HT-29 (cell line): Measurements from ENCODE around the gene TAS2R13. TPM values are rescaled to one million over a fixed set of nuclear protein-coding genes. Genes with fewer than 3 reads are reported as not detected.
A peak's percentile ranks its signal among the peaks of the same experiment; 100 is the strongest.

Experiments used
- DNase-seq: peaks from one replicate; pipeline ENCODE4 v3.0.0-alpha.2; 2015; ENCODE audit warnings: low spot score
- total RNA-seq: library from RNA; depleted of rRNA; stranded (reverse); fragments of >200 nt; shearing (Covaris generic); gene quantifications from 2 replicates; pipeline ENCODE4 v1.2.3, GENCODE V29; 2014; rRNA removed

The TAS2R13 gene
- total RNA-seq, result 0.16 and 0.46 TPM in 2 replicates

- no peak for DNase-seq
Observed at GRCh38 chr12:10909462-10909861, at the start of gene TAS2R13. Gene TAS2R13, minus strand, starts transcription at chr12:10909562. Its CDS starts 264 bp downstream, at chr12:10909298.

GRCh38 chr12:10957741-10958140 lies 48.4 kb upstream of the TAS2R13 start:
- DNase-seq, result no peak

- DNase-seq, result no peak
Observed at GRCh38 chr12:10956085-10956484, 46.7 kb upstream of the TAS2R13 start.

GRCh38 chr12:10952645-10953044 lies 43.3 kb upstream of the TAS2R13 start:
- no peak for DNase-seq

- peak; percentile 33 for DNase-seq
Observed at GRCh38 chr12:10943167-10943566, 33.8 kb upstream of the TAS2R13 start.

GRCh38 chr12:10941916-10942607 lies 32.7 kb upstream of the TAS2R13 start:
- DNase-seq, result peak; percentile 95

GRCh38 chr12:10941369-10941768 lies 32.0 kb upstream of the TAS2R13 start:
- DNase-seq, result no peak

- DNase-seq, result no peak
Observed at GRCh38 chr12:10940389-10940788, 31.0 kb upstream of the TAS2R13 start.

- DNase-seq, result no peak
Observed at GRCh38 chr12:10939163-10939562, 29.8 kb upstream of the TAS2R13 start, which contains the start of gene TAS2R14. Gene TAS2R14, minus strand, starts transcription at chr12:10939263. Its CDS starts 56 bp downstream, at chr12:10939207.

GRCh38 chr12:10936506-10936905 lies 27.1 kb upstream of the TAS2R13 start:
- no peak for DNase-seq

GRCh38 chr12:10928746-10929286 lies 19.5 kb upstream of the TAS2R13 start, which contains the start of gene PRH2:
Gene PRH2, plus strand, starts transcription at chr12:10929236. Its CDS starts 38 bp downstream, at chr12:10929274.
- no peak for DNase-seq

- no peak for DNase-seq
Observed at GRCh38 chr12:10926269-10926668, 16.9 kb upstream of the TAS2R13 start.

- no peak for DNase-seq
Observed at GRCh38 chr12:10919809-10920208, 10.4 kb upstream of the TAS2R13 start.

- DNase-seq, result no peak
Observed at GRCh38 chr12:10910380-10910779, 1.0 kb upstream of the TAS2R13 start.

- no peak for DNase-seq
Observed at GRCh38 chr12:10904686-10905085, 4.7 kb downstream of the TAS2R13 start.

GRCh38 chr12:10901427-10901826 lies 7.9 kb downstream of the TAS2R13 start:
- DNase-seq, result no peak

GRCh38 chr12:10900972-10901371 lies 8.4 kb downstream of the TAS2R13 start:
- no peak for DNase-seq

- no peak for DNase-seq
Observed at GRCh38 chr12:10900530-10900929, 8.8 kb downstream of the TAS2R13 start.

GRCh38 chr12:10896854-10897253 lies 12.5 kb downstream of the TAS2R13 start:
- no peak for DNase-seq

- no peak for DNase-seq
Observed at GRCh38 chr12:10891937-10892336, 17.4 kb downstream of the TAS2R13 start.

GRCh38 chr12:10889226-10889625 lies 20.1 kb downstream of the TAS2R13 start:
- no peak for DNase-seq

GRCh38 chr12:10884086-10884725 lies 25.2 kb downstream of the TAS2R13 start, which contains the start of gene PRH1:
Gene PRH1, minus strand, starts transcription at chr12:10884255. Its CDS starts 38 bp downstream, at chr12:10884217.
- DNase-seq, result no peak

GRCh38 chr12:10873378-10873777 lies 36.0 kb downstream of the TAS2R13 start:
- DNase-seq, result no peak
